ENCODE results near the gene LDLRAD4.
"Not testable (repeated sequence)": the region's sequence is repeated elsewhere in the genome, so short reads cannot be mapped to it uniquely, and the experiment has no call there.

Gene LDLRAD4

DNA sequence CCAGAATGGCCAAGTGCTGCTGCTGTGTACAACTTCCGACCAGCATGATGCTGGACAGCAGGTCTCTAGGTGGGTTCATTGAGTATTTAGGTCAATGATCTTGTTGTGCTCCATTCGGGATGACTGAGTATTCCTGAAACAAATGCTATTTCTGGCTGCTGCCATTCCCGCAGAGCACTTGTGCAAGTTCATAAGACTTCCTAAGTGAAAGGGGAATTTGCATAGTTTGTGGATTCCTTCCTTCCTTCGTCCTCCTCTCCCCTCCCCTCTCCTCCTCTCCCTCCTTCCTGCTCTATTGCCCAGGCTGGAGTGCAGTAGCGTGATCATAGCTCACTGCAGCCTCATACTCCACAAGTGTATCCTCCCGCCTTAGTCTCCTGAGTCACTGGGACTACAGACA lies 40.4 kb downstream of the LDLRAD4 start:
- Histone ChIP-seq H3K9me3 (ENCODE audit: control insufficient read depth in 2 of 2, low read length in 2 of 2) (no peaks in the 10 kb centered on the region), H3K27me3 (ENCODE audit: control insufficient read depth in 2 of 2, insufficient read depth in 2 of 2, low read length in 2 of 2) (no peaks in the 10 kb centered on the region), H3K4me1 (ENCODE audit: control insufficient read depth in 2 of 2, insufficient read depth in 2 of 2, low read length in 2 of 2) (peaks cover 3 to 5% of the 10 kb centered on the region in 2 donors), H3K27ac (ENCODE audit: low read depth in 2 of 2, low read length in 2 of 2) (no peak overlapping the region), H3K36me3 (ENCODE audit: control insufficient read depth in 2 of 2, insufficient read depth in 2 of 2, low read length in 2 of 2) (no peaks in the 10 kb centered on the region), H3K9ac (ENCODE audit: low read depth in 1 of 2, low read length in 2 of 2) (no peak overlapping the region), H3K4me3 (ENCODE audit: low read length in 2 of 2) (no peak overlapping the region)

GRCh38 chr18:13259701-13260100 lies 41.1 kb downstream of the LDLRAD4 start:
- no peaks in the 10 kb centered on the region for H3K9me3 ChIP-seq (ENCODE audit: control insufficient read depth in 2 of 2, low read length in 2 of 2)
- H3K4me3 ChIP-seq (ENCODE audit: low read length in 2 of 2): no peak overlapping the region
- H3K4me1 ChIP-seq (ENCODE audit: control insufficient read depth in 2 of 2, insufficient read depth in 2 of 2, low read length in 2 of 2): peaks cover 3 to 5% of the 10 kb centered on the region in 2 donors
- H3K27ac ChIP-seq (ENCODE audit: low read depth in 2 of 2, low read length in 2 of 2): no peak overlapping the region
- H3K36me3 ChIP-seq (ENCODE audit: control insufficient read depth in 2 of 2, insufficient read depth in 2 of 2, low read length in 2 of 2): no peaks in the 10 kb centered on the region
- H3K9ac ChIP-seq (ENCODE audit: low read depth in 1 of 2, low read length in 2 of 2): no peak overlapping the region
- H3K27me3 ChIP-seq (ENCODE audit: control insufficient read depth in 2 of 2, insufficient read depth in 2 of 2, low read length in 2 of 2): no peaks in the 10 kb centered on the region

- H3K27me3 ChIP-seq (ENCODE audit: control insufficient read depth in 2 of 2, insufficient read depth in 2 of 2, low read length in 2 of 2): no peaks in the 10 kb centered on the region
- peak overlapping the region; percentile 2 to 35 for H3K27ac ChIP-seq (ENCODE audit: low read depth in 2 of 2, low read length in 2 of 2)
- H3K9me3 ChIP-seq (ENCODE audit: control insufficient read depth in 2 of 2, low read length in 2 of 2): no peaks in the 10 kb centered on the region
- H3K9ac ChIP-seq (ENCODE audit: low read depth in 1 of 2, low read length in 2 of 2): no peak overlapping the region
- no peak overlapping the region for H3K4me3 ChIP-seq (ENCODE audit: low read length in 2 of 2)
- H3K4me1 ChIP-seq (ENCODE audit: control insufficient read depth in 2 of 2, insufficient read depth in 2 of 2, low read length in 2 of 2): peaks cover 3 to 5% of the 10 kb centered on the region in 2 donors
- H3K36me3 ChIP-seq (ENCODE audit: control insufficient read depth in 2 of 2, insufficient read depth in 2 of 2, low read length in 2 of 2): no peaks in the 10 kb centered on the region
Measured at GRCh38 chr18:13260197-13260934, 41.8 kb downstream of the LDLRAD4 start.

GRCh38 chr18:13260935-13261640 lies 42.5 kb downstream of the LDLRAD4 start:
- Histone ChIP-seq H3K4me1 (ENCODE audit: control insufficient read depth in 2 of 2, insufficient read depth in 2 of 2, low read length in 2 of 2) (peaks cover 3 to 5% of the 10 kb centered on the region in 2 donors), H3K36me3 (ENCODE audit: control insufficient read depth in 2 of 2, insufficient read depth in 2 of 2, low read length in 2 of 2) (no peaks in the 10 kb centered on the region), H3K27ac (ENCODE audit: low read depth in 2 of 2, low read length in 2 of 2) (peak overlapping the region in 1 of 2 donors; percentile 35), H3K9me3 (ENCODE audit: control insufficient read depth in 2 of 2, low read length in 2 of 2) (no peaks in the 10 kb centered on the region), H3K9ac (ENCODE audit: low read depth in 1 of 2, low read length in 2 of 2) (no peak overlapping the region), H3K4me3 (ENCODE audit: low read length in 2 of 2) (no peak overlapping the region), H3K27me3 (ENCODE audit: control insufficient read depth in 2 of 2, insufficient read depth in 2 of 2, low read length in 2 of 2) (no peaks in the 10 kb centered on the region)

DNA sequence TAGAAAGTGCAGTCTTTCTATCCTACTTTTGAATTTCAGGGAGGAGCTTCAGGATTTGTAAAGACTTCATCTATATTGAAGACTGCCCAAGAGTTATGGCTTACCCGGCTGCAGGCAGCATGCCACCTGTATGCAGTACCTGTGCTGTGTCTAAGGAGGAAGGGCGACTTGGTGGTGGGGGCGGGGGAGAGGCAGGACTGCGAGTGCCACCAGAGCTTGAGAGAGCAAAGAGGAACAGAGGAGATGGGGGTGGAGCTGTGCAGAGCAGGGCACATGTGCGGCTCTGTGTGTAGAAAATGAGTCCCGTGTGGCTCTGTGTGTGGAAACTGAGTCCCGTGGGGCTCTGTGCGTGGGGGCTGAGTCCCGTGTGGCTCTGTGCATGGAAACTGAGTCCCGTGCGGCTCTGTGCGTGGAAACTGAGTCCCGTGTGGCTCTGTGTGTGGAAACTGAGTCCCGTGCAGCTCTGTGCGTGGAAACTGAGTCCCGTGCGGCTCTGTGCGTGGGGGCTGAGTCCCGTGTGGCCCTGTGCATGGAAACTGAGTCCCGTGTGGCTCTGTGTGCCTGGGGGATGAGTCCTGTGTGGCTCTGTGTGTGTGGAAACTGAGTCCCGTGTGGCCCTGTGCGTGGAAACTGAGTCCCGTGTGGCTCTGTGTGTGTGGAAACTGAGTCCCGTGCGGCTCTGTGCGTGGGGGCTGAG lies 43.2 kb downstream of the LDLRAD4 start:
- H3K27ac ChIP-seq (ENCODE audit: low read depth in 2 of 2, low read length in 2 of 2): no peak overlapping the region
- H3K4me1 ChIP-seq (ENCODE audit: control insufficient read depth in 2 of 2, insufficient read depth in 2 of 2, low read length in 2 of 2): peaks cover 3 to 5% of the 10 kb centered on the region in 2 donors
- no peak overlapping the region for H3K4me3 ChIP-seq (ENCODE audit: low read length in 2 of 2)
- no peaks in the 10 kb centered on the region for H3K9me3 ChIP-seq (ENCODE audit: control insufficient read depth in 2 of 2, low read length in 2 of 2)
- no peaks in the 10 kb centered on the region for H3K36me3 ChIP-seq (ENCODE audit: control insufficient read depth in 2 of 2, insufficient read depth in 2 of 2, low read length in 2 of 2)
- H3K9ac ChIP-seq (ENCODE audit: low read depth in 1 of 2, low read length in 2 of 2): no peak overlapping the region
- H3K27me3 ChIP-seq (ENCODE audit: control insufficient read depth in 2 of 2, insufficient read depth in 2 of 2, low read length in 2 of 2): no peaks in the 10 kb centered on the region

GRCh38 chr18:13262358-13262680 lies 43.8 kb downstream of the LDLRAD4 start:
- H3K4me1 ChIP-seq (ENCODE audit: control insufficient read depth in 2 of 2, insufficient read depth in 2 of 2, low read length in 2 of 2): not testable (repeated sequence)

DNA sequence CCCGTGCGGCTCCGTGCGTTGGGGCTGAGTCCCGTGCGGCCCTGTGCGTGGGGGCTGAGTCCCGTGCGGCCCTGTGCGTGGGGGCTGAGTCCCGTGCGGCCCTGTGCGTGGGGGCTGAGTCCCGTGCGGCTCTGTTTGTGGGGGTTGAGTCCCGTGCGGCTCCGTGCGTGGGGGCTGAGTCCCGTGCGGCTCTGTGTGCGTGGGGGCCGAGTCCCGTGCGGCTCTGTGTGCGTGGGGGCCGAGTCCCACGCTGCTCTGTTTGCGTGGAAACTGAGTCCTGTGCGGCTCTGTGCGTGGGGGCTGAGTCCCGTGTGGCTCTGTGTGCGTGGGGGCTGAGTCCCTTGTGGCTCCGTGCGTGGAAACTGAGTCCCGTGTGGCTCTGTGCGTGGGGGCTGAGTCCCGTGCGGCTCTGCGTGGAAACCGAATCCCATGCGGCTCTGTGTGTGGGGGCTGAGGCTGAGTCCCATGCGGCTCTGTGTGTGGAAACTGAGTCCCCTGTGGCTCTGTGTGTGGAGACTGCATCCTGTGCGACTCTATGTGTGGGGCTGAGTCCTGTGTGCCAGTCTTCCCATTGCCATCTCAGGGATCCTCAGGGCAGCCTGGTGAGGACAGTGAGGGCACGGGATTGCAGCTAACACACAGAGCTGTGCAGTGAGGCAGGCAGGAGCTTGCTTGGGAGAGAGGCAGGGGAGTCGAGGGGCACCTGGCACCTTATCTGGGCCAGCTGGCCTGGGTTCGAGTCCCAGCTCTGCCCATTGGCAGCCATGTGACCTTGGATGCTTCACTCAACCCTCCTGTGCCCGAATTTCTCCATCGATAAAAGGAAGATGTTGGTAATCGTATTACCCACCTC lies 44.5 kb downstream of the LDLRAD4 start:
- Histone ChIP-seq H3K27me3 (ENCODE audit: control insufficient read depth in 2 of 2, insufficient read depth in 2 of 2, low read length in 2 of 2) (no peaks in the 10 kb centered on the region), H3K9me3 (ENCODE audit: control insufficient read depth in 2 of 2, low read length in 2 of 2) (no peaks in the 10 kb centered on the region), H3K4me3 (ENCODE audit: low read length in 2 of 2) (no peak overlapping the region), H3K27ac (ENCODE audit: low read depth in 2 of 2, low read length in 2 of 2) (no peak overlapping the region), H3K4me1 (ENCODE audit: control insufficient read depth in 2 of 2, insufficient read depth in 2 of 2, low read length in 2 of 2) (peaks cover 4 to 8% of the 10 kb centered on the region in 2 donors), H3K36me3 (ENCODE audit: control insufficient read depth in 2 of 2, insufficient read depth in 2 of 2, low read length in 2 of 2) (no peaks in the 10 kb centered on the region), H3K9ac (ENCODE audit: low read depth in 1 of 2, low read length in 2 of 2) (no peak overlapping the region)

More at GRCh38 chr18:13262358-13262680, 43.8 kb downstream of the LDLRAD4 start:
- not testable (repeated sequence) for H3K36me3 ChIP-seq (ENCODE audit: control insufficient read depth in 2 of 2, insufficient read depth in 2 of 2, low read length in 2 of 2); H3K9me3 ChIP-seq (ENCODE audit: control insufficient read depth in 2 of 2, low read length in 2 of 2); H3K4me3 ChIP-seq (ENCODE audit: low read length in 2 of 2); H3K27ac ChIP-seq (ENCODE audit: low read depth in 2 of 2, low read length in 2 of 2); H3K9ac ChIP-seq (ENCODE audit: low read depth in 1 of 2, low read length in 2 of 2); H3K27me3 ChIP-seq (ENCODE audit: control insufficient read depth in 2 of 2, insufficient read depth in 2 of 2, low read length in 2 of 2)

GRCh38 chr18:13264091-13265007 lies 45.8 kb downstream of the LDLRAD4 start:
- H3K36me3 ChIP-seq (ENCODE audit: control insufficient read depth in 2 of 2, insufficient read depth in 2 of 2, low read length in 2 of 2): no peaks in the 10 kb centered on the region
- no peak overlapping the region for H3K9ac ChIP-seq (ENCODE audit: low read depth in 1 of 2, low read length in 2 of 2)
- H3K27me3 ChIP-seq (ENCODE audit: control insufficient read depth in 2 of 2, insufficient read depth in 2 of 2, low read length in 2 of 2): no peaks in the 10 kb centered on the region
- H3K4me1 ChIP-seq (ENCODE audit: control insufficient read depth in 2 of 2, insufficient read depth in 2 of 2, low read length in 2 of 2): peaks cover 8 to 9% of the 10 kb centered on the region in 2 donors
- H3K9me3 ChIP-seq (ENCODE audit: control insufficient read depth in 2 of 2, low read length in 2 of 2): no peaks in the 10 kb centered on the region
- H3K4me3 ChIP-seq (ENCODE audit: low read length in 2 of 2): no peak overlapping the region
- no peak overlapping the region for H3K27ac ChIP-seq (ENCODE audit: low read depth in 2 of 2, low read length in 2 of 2)
